Endothelial cell of umbilical vein (primary cell): ENCODE data around the gene ATXN7L1. TPM values are rescaled to one million over a fixed set of nuclear protein-coding genes. Genes with fewer than 3 reads are reported as not detected.

Experiments used
- BruUV-seq: library from RNA; stranded (reverse); fragments of 400-500 nt; replicated peaks from 2 replicates; lab custom pipeline; 2021; lab: Mats Ljungman, UMichigan
- CTCF ChIA-PET: fragments of 300-600, 350-600 bp; sonication (Branson Sonifier 250); formaldehyde crosslinking; loops from one replicate; lab custom pipeline; 2021; ENCODE audit warnings: antibody characterized with exemption, inconsistent platforms; lab: Charles Lee
- POLR2A ChIA-PET: fragments of 300-600, 350-600 bp; sonication (Branson Sonifier 250); formaldehyde crosslinking; loops from one replicate; lab custom pipeline; 2021; ENCODE audit warnings: antibody characterized with exemption, inconsistent platforms; lab: Charles Lee
- DNase-seq: peaks from one replicate; pipeline ENCODE4 v3.0.0-alpha.2; 2011; ENCODE audit warnings: low read depth, low spot score
- FAIRE-seq: peaks from 2 replicates; lab custom pipeline; 2011; peaks lifted over from hg19 to GRCh38; lab: Jason Lieb, UNC
- H2AFZ ChIP-seq: 2 replicates; pipeline ENCODE4 v1.6.0; 2012; ENCODE audit warnings: low read depth, low read length, control low read depth, inconsistent platforms
- H3K27ac ChIP-seq: 2 replicates; pipeline ENCODE4 v1.5.1; 2011; ENCODE audit warnings: low read depth, mild to moderate bottlenecking, control low read depth, low read length, moderate library complexity; ENCODE audit not compliant: insufficient read depth
- H3K27me3 ChIP-seq, 2 experiments: 2 replicates each; pipeline versions ENCODE4 v1.6.0 to v1.6.1; 2011; ENCODE audit warnings: low read length in 2 of 2, mixed read lengths in 1 of 2; ENCODE audit not compliant: control insufficient read depth in 2 of 2, insufficient read depth in 2 of 2
- H3K36me3 ChIP-seq, 2 experiments: 2 replicates in 1 of 2; 3 replicates in 1 of 2; pipeline ENCODE4 v1.5.1; 2011; ENCODE audit warnings: low read length in 2 of 2, mild to moderate bottlenecking in 1 of 2, moderate library complexity in 1 of 2; ENCODE audit not compliant: control insufficient read depth in 2 of 2, insufficient read depth in 2 of 2; ENCODE audit errors: extremely low read depth in 1 of 2
- H3K4me1 ChIP-seq: 3 replicates; pipeline ENCODE4 v1.5.1; 2011; ENCODE audit warnings: mild to moderate bottlenecking, low read length; ENCODE audit not compliant: control insufficient read depth, insufficient read depth; ENCODE audit errors: extremely low read depth
- H3K4me2 ChIP-seq: 2 replicates; pipeline ENCODE4 v1.6.1; 2011; ENCODE audit warnings: low read length, control low read depth, mixed read lengths; ENCODE audit not compliant: insufficient read depth
- H3K4me3 ChIP-seq, 3 experiments: fragments of 200-600 bp in 1 of 3; sonication (generic), shearing (Covaris generic) in 1 of 3; replicated peaks in 1 of 3; 2 replicates each; pipeline ENCODE4 v1.5.1; 2011 to 2016; ENCODE audit warnings: control low read depth in 3 of 3, low read length in 3 of 3, mild to moderate bottlenecking in 2 of 3, inconsistent platforms in 1 of 3, low read depth in 1 of 3, moderate library complexity in 1 of 3; ENCODE audit not compliant: insufficient read depth in 1 of 3
- H3K79me2 ChIP-seq: 2 replicates; pipeline ENCODE4 v1.6.0; 2012; ENCODE audit warnings: low read length, inconsistent platforms; ENCODE audit not compliant: control insufficient read depth, insufficient read depth
- H3K9ac ChIP-seq: replicated peaks from 2 replicates; pipeline ENCODE3; 2011; ENCODE audit warnings: low read length, control low read depth; ENCODE audit not compliant: insufficient read depth; ENCODE audit errors: extremely low read depth
- H3K9me1 ChIP-seq: replicated peaks from 3 replicates; pipeline ENCODE4 v1.6.0; 2011; ENCODE audit warnings: mild to moderate bottlenecking, low read length; ENCODE audit not compliant: control insufficient read depth, insufficient read depth; ENCODE audit errors: extremely low read depth
- H3K9me3 ChIP-seq: replicated peaks from 2 replicates; pipeline ENCODE4 v1.5.1; 2012; ENCODE audit warnings: low read length, inconsistent platforms; ENCODE audit not compliant: control insufficient read depth, insufficient read depth
- H4K20me1 ChIP-seq: replicated peaks from 2 replicates; pipeline ENCODE3; 2011; ENCODE audit warnings: mild to moderate bottlenecking, low read length; ENCODE audit not compliant: control insufficient read depth, insufficient read depth; ENCODE audit errors: extremely low read depth
- EZH2 ChIP-seq: IDR thresholded peaks from 2 replicates; pipeline ENCODE4 v1.6.1; 2012; ENCODE audit warnings: borderline replicate concordance, low read depth, mild to moderate bottlenecking, moderate library complexity, low read length, inconsistent platforms; ENCODE audit not compliant: severe bottlenecking
- FOS ChIP-seq: IDR thresholded peaks from 2 replicates; pipeline ENCODE4 v1.6.1; 2011; ENCODE audit warnings: mild to moderate bottlenecking, low read length, moderate library complexity, borderline replicate concordance; ENCODE audit not compliant: insufficient read depth
- GATA2 ChIP-seq: IDR thresholded peaks from 2 replicates; pipeline ENCODE4 v1.7.0; 2011; ENCODE audit warnings: low read depth, mild to moderate bottlenecking, moderate library complexity, mixed read lengths, low read length; ENCODE audit not compliant: insufficient read length, insufficient read depth
- JUN ChIP-seq: IDR thresholded peaks from 2 replicates; pipeline ENCODE4 v1.6.1; 2011; ENCODE audit warnings: borderline replicate concordance, low read depth; ENCODE audit not compliant: insufficient read length, insufficient read depth
- MYC ChIP-seq: IDR thresholded peaks from one replicate; pipeline ENCODE4 v1.6.1; 2011; ENCODE audit warnings: mild to moderate bottlenecking, low read depth, low read length
- POLR2A ChIP-seq: IDR thresholded peaks from 2 replicates; pipeline ENCODE4 v1.6.1; 2012; ENCODE audit warnings: low read depth, mild to moderate bottlenecking, control low read depth, low read length
- POLR2AphosphoS5 ChIP-seq: IDR thresholded peaks from 2 replicates; pipeline ENCODE4 v1.6.1; 2012; ENCODE audit warnings: low read depth, mild to moderate bottlenecking, control low read depth, low read length, moderate library complexity; ENCODE audit not compliant: insufficient read depth
- dilution Hi-C: fragments of 300-500 bp; cut with MboI; formaldehyde crosslinking; loops from one replicate; pipeline ENCODE4 v1.15.0; 2019; ENCODE audit warnings: low sequenced_read_pairs; ENCODE audit not compliant: extremely low pct_ligation_motif_present
- intact Hi-C: fragments of 100-400 bp; cut with micrococcal nuclease; formaldehyde crosslinking; loops from one replicate; pipeline ENCODE4 v1.10.0; 2022
- polyA plus RNA-seq, 4 experiments: library from polyadenylated mRNA; depleted of rRNA in 3 of 4; stranded (reverse) in 3 of 4; unstranded in 1 of 4; fragments of >200 nt; gene quantifications; 2 replicates each; pipeline versions ENCODE4 v1.2.1 to v1.2.3, GENCODE V29; 2011 to 2012; ENCODE audit warnings: missing spikeins in 1 of 4
- total RNA-seq: library from RNA; stranded (reverse); gene quantifications from 2 replicates; pipeline ENCODE4 v1.2.3, GENCODE V29; 2021
- TF ChIP-seq, protein P1 (sequence below): IDR thresholded peaks from 2 replicates; pipeline ENCODE4 v1.6.1; 2011; ENCODE audit not compliant: insufficient read depth, insufficient read length
- TF ChIP-seq, protein P2 (sequence below), 2 donors: IDR thresholded peaks; 1 replicate in 1 of 2; 2 replicates in 1 of 2; pipeline ENCODE4 v1.5.1; 2011; ENCODE audit warnings: low read length in 2 of 2, mild to moderate bottlenecking in 2 of 2, moderate library complexity in 2 of 2, control low read depth in 1 of 2, inconsistent platforms in 1 of 2, low read depth in 1 of 2; ENCODE audit not compliant: insufficient read depth in 1 of 2; ENCODE audit errors: extremely low read depth in 1 of 2

Gene ATXN7L1
- total and polyA plus RNA-seq, 2 donors (not counting 3 experiments of a cell fraction or from before 2014, with no cell fraction given) = 4.6 to 15.6 TPM

DNA sequence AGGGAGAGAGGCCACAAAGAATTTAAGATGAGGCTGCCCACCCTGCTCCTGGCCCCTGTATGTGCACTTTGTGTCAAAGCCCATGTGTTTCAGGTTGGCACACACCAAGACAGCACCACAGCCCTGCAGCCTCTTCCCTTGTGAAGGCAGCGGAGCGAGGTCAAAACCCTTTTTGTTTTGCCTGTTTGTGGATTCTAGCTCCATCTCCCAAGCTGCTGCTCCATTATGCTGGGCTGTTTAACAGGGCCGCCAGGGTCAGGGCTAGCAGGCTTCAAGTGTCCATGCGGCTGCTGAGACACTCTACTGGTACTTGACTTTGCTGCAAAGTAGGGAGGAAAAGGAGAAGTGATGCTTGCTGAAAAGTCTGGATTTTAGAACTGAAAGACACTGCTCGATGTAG is 152.8 kb downstream of the ATXN7L1 start:
- Histone ChIP-seq H3K9me3 (no peaks in the 10 kb centered on the region), H3K9me1 (no peaks in the 10 kb centered on the region), H3K9ac (no peak overlapping the region), H2AFZ (no peak overlapping the region), H3K27ac (no peak overlapping the region), H3K36me3 (no peaks in the 10 kb centered on the region), H4K20me1 (no peaks in the 10 kb centered on the region), H3K4me1 (no peaks in the 10 kb centered on the region), H3K27me3 (no peaks in the 10 kb centered on the region), H3K4me3 (no peak overlapping the region), H3K79me2 (no peaks in the 10 kb centered on the region), H3K4me2 (no peak overlapping the region)
- CTCF ChIA-PET = no interaction called here
- TF ChIP-seq EZH2 = no peak
- TF ChIP-seq POLR2A = no peak
- BruUV-seq = no TSS peak
- intact Hi-C loops (no loop called here), dilution Hi-C loops (no loop called here)
- no peak for DNase-seq
- POLR2A ChIA-PET = interaction anchor here (0.7 kb wide), 1 partner anchor 152 kb away, joined by 3 read pairs; no protein-coding TSS in a partner anchor
- no peak for FAIRE-seq

DNA sequence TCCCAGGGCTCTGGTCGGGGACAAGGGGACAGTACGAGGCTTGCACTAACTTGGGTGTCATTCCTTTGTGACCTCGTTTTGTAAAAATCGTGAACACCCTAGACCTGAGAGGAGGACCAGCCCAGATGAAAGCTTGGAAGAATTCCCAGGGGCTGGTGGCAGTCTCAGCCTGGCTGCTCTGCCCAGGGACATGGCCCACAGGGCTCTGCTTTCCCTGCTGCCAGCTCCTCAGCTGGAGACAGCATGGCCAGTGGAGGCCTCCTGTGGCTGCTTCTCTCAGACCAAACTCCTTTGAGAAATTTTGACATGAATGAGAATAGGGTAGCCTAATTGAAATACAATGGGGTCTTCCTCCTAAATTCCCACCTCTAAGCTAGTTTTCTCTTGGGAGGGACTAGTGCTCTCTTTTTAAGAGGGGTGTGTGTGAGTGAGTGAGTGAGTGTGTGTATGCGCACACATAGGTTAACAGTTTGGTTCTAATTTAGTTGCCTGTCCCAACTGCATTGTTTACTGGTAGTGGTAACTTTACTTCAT is 154.8 kb downstream of the ATXN7L1 start:
- DNase-seq (no peak), FAIRE-seq (no peak)
- Histone ChIP-seq H3K4me2 (no peak overlapping the region), H3K36me3 (no peaks in the 10 kb centered on the region), H4K20me1 (no peaks in the 10 kb centered on the region), H3K27me3 (no peaks in the 10 kb centered on the region), H3K4me3 (no peak overlapping the region), H2AFZ (no peak overlapping the region), H3K9me3 (no peaks in the 10 kb centered on the region), H3K9ac (no peak overlapping the region), H3K27ac (no peak overlapping the region), H3K79me2 (no peaks in the 10 kb centered on the region), H3K9me1 (no peaks in the 10 kb centered on the region), H3K4me1 (no peaks in the 10 kb centered on the region)
- intact Hi-C loops (no loop called here), dilution Hi-C loops (no loop called here)
- CTCF ChIA-PET = no interaction called here
- no TSS peak for BruUV-seq
- POLR2A ChIA-PET = no interaction called here
- no peak for TF ChIP-seq POLR2AphosphoS5
- TF ChIP-seq, protein P1, sequence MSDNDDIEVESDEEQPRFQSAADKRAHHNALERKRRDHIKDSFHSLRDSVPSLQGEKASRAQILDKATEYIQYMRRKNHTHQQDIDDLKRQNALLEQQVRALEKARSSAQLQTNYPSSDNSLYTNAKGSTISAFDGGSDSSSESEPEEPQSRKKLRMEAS = no peak
- no peak for TF ChIP-seq JUN
- TF ChIP-seq GATA2 = no peak
- TF ChIP-seq POLR2A = no peak
- TF ChIP-seq MYC = no peak
- TF ChIP-seq, protein P2, sequence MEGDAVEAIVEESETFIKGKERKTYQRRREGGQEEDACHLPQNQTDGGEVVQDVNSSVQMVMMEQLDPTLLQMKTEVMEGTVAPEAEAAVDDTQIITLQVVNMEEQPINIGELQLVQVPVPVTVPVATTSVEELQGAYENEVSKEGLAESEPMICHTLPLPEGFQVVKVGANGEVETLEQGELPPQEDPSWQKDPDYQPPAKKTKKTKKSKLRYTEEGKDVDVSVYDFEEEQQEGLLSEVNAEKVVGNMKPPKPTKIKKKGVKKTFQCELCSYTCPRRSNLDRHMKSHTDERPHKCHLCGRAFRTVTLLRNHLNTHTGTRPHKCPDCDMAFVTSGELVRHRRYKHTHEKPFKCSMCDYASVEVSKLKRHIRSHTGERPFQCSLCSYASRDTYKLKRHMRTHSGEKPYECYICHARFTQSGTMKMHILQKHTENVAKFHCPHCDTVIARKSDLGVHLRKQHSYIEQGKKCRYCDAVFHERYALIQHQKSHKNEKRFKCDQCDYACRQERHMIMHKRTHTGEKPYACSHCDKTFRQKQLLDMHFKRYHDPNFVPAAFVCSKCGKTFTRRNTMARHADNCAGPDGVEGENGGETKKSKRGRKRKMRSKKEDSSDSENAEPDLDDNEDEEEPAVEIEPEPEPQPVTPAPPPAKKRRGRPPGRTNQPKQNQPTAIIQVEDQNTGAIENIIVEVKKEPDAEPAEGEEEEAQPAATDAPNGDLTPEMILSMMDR (IDR thresholded peaks at IDR 0.05; ENCODE audit: extremely low read depth in 1 of 2, insufficient read depth in 1 of 2, low read depth in 1 of 2, low read length in 2 of 2) = no peak
- TF ChIP-seq EZH2 = no peak
- no peak for TF ChIP-seq FOS
